GM11168 (cell line): Measurements from ENCODE around the gene DICER1.

Experiments
- in situ Hi-C: fragments of 300-500 bp; cut with MboI; formaldehyde crosslinking; loops from one replicate; pipeline ENCODE4 v1.12.0; 2022; ENCODE audit warnings: low sequenced_read_pairs; ENCODE audit not compliant: unreplicated experiment

Gene DICER1

DNA sequence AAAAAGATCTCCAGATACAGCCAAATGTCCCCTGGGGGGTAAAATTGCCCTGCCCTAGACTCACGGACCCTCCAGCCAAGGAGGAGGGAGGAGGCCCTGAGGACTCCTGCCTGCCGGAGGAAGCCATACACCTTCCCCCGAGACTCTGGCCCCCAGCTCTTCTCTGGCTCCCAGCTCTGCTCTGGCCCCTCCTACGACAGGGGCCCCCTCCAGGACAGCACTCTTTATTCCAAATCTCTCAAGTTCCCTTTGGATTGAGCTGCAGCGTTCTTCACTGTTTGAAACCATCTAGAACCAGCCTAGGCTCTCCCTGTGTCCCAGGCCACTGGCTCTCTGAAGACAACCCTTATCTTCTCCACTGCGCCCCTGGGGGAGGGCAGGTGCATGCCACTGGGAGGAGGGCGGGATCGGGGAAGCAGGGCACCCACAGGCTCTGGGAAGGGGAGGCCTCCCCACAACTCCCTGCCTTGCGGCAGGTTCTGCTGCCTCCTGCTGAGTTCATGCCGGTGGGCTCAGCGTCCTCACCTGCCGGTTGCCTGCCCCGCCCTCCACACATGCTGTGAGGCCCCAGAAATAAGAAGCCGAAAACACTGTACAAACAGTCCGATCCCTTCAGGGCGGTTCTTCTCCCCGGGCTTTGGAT, 112.7 kb downstream of the DICER1 start:
- in situ Hi-C loops: no loop called here

GRCh38 chr14:95043732-95044462, 113.4 kb downstream of the DICER1 start:
- in situ Hi-C loops: no loop called here

- in situ Hi-C loops: no loop called here
Measured at GRCh38 chr14:95043314-95043713, 114.0 kb downstream of the DICER1 start.

DNA sequence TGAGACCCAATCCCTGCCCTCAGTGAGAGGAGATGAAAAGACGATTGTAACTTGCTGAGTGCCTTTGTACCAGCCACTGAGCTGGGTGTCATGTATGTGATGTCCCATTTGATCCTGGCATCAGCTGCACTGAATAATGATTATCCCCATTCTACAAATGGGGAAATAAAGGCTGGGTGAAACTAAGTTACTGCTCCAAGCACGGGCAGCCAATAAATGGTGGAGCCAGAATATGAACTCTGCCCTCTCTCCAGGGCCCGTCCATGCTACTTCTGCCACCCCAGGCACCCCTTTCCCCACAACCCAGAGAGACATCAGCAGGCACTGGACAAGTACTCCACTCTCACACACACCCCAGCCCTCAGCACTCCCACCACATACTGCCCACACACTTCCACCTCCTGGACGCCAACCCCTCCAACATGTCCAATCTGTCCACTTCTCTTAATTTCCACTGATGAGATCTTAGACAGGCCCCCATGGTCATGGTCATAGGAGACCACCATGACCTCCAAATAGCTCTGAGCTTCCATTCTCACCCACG, 115.8 kb downstream of the DICER1 start:
- in situ Hi-C loops: no loop called here

DNA sequence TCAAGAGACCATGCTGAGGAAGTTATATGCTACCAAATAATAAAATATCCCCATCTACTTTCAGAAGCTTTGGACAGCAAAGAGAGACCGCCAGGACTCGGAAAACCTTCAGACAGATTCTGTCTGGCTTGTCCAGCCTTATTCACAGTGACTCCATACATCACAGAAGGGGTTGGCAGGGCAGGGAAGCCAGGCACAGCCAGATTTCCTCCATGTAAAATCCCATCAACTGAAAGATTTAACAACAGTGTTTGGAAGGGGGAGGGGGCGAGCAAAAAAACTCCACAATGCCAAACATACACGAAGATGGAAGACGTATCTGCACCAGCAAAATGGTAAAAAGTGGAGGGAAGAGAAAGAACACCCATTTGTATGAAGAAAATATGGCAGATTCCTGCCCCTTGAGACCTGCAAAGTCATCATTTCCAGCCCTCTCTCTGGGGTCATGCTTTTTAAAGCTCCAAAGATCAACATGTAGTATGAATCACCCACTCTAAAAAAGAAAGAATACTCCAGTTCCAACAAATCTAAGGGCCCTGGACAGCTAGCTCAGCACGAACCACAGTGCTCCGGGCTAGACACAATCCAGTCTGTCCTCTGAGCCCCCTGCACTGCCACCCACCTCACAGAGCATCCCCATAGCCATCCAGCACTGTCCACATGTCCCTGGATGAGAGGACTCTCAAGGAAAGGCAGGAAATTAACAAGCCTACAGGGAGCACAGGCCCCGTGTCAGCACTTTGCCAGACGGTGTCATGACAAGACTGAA, 116.4 kb downstream of the DICER1 start:
- in situ Hi-C loops: no loop called here

DNA sequence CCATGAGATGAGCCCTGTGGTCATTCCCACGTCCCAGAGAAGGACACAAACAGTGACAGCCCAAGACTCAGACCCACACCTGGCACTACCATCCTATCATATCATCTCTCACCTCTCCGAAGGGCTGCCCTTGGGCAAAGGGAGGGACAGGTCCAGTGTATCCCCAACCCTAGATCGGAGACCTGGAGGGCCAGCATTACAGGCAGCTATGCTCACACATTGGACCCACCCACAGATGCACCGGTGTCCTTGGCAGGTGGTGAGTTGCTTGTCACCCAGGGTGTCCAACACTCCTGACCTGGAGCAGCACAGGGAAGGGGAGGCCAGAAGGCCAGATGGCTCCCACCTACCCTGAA, 117.4 kb downstream of the DICER1 start:
- in situ Hi-C loops: no loop called here

GRCh38 chr14:95039259-95039992, 117.9 kb downstream of the DICER1 start:
- in situ Hi-C loops: no loop called here

GRCh38 chr14:95038521-95039250, 118.6 kb downstream of the DICER1 start:
- in situ Hi-C loops: no loop called here

- in situ Hi-C loops: no loop called here
Measured at GRCh38 chr14:95037273-95037672, 120.1 kb downstream of the DICER1 start.
